Measurements from ENCODE around the gene UNC5A. TPM values are rescaled to one million over a fixed set of nuclear protein-coding genes. Genes with fewer than 3 reads are reported as not detected.

The UNC5A gene
- total RNA-seq, 1 donor from 2014 or later = 2.8 TPM

DNA sequence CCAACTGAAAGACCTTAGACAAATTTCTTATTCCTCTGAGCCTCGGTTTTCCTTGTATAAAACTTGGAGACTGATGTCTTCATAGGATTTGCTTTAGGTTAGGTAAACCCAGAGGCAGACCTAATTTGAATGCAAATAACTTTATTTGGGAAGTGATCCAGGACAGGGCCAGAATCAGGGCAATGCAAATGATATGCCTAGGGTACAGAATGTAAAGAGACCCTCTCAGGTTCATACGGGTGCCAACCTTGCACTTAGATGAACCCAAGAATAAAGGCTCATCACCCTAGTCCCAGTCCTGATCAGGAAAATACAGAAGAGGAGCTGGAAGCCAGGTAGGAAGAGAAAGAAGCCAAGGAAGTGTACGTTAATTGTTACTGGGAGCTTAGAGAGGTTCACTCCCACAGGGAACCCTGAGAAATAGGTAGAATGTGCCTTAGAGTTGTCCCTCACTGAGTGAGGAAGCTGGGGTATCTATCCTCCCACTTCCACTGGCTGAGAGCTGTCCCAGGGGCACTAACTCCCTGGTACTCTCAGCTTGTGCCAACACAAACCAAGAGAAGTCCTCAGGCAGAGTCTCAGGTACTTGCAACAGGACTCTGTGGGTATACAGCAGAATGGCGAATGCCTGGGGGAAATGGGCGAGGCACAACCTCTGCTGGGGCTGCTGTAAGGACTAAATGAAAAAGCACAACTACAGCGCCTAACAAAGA lies 91.9 kb downstream of the UNC5A start:
- TF ChIP-seq, protein P1, sequence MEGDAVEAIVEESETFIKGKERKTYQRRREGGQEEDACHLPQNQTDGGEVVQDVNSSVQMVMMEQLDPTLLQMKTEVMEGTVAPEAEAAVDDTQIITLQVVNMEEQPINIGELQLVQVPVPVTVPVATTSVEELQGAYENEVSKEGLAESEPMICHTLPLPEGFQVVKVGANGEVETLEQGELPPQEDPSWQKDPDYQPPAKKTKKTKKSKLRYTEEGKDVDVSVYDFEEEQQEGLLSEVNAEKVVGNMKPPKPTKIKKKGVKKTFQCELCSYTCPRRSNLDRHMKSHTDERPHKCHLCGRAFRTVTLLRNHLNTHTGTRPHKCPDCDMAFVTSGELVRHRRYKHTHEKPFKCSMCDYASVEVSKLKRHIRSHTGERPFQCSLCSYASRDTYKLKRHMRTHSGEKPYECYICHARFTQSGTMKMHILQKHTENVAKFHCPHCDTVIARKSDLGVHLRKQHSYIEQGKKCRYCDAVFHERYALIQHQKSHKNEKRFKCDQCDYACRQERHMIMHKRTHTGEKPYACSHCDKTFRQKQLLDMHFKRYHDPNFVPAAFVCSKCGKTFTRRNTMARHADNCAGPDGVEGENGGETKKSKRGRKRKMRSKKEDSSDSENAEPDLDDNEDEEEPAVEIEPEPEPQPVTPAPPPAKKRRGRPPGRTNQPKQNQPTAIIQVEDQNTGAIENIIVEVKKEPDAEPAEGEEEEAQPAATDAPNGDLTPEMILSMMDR (IDR thresholded peaks at IDR 0.05; ENCODE audit: unreplicated experiment) = no peak
- Mint-ChIP-seq H3K36me3 (ENCODE audit: insufficient read depth) (peaks cover 32% of the 10 kb centered on the region), H3K27me3 (peaks cover 27% of the 10 kb centered on the region), H3K27ac (no peak overlapping the region), H3K9me3 (ENCODE audit: low read depth) (no peaks in the 10 kb centered on the region), H3K4me3 (ENCODE audit: low read depth) (no peak overlapping the region), H3K4me1 (ENCODE audit: low read depth) (peaks cover 20% of the 10 kb centered on the region)
- no peak for DNase-seq (ENCODE audit: low spot score, unreplicated experiment)

DNA sequence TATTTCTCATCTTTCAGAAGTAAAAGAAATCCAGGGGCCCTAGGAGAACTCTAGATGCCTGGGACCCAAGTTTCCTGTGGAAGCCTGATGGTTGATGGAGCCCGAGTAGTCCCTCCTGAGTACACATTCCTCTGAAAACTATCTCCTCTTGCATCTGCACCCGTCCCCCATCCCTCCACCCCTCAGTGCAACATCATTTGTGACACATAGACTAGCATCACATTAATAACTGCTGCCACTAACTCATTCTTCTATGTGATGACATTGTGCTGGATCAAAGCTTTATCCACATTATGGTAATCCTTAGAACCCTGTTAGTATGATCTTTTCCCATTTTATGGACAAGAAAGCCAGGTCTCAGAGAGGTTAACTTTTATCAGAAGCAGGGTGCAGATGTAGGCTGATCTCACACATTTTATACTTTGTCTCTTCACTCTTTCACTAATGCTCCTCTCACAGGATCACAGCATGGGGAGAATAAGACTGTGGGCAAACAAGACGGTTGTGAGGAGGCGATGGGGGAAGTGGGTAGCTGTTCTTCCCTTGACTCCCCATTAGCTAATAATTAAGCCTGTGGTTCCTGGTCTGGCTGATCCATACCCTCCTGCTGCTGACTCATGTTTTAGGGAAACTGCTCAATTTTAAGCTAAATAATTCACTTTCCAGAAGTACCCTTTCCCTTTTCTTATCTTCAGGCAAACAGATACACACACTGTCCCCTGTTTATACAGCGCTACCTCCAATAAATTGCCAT lies 92.7 kb downstream of the UNC5A start:
- Mint-ChIP-seq H3K36me3 (ENCODE audit: insufficient read depth) (peaks cover 35% of the 10 kb centered on the region), H3K4me1 (ENCODE audit: low read depth) (peaks cover 20% of the 10 kb centered on the region), H3K9me3 (ENCODE audit: low read depth) (no peaks in the 10 kb centered on the region)

DNA sequence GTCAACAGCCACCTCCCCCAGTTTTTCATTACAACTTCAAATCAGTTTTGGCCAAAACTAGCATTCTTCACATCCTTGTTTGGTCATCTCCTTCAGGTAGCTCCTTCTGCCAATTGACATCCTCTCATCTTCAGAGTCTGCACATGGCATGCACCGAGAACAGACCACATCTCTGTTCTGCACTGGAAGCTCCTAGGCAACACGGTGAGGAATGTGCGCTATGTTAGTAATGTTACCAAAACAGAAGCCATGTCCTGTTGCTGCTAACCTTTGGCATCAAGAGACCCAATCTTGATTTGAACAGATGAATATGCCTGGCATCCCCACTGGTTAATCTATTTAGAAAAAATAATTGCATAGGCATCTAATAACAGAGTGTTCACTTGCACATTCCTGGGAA lies 93.9 kb downstream of the UNC5A start:
- Mint-ChIP-seq H3K27me3 (peaks cover 12% of the 10 kb centered on the region), H3K9me3 (ENCODE audit: low read depth) (no peaks in the 10 kb centered on the region), H3K36me3 (ENCODE audit: insufficient read depth) (peaks cover 38% of the 10 kb centered on the region), H3K27ac (no peak overlapping the region), H3K4me3 (ENCODE audit: low read depth) (no peak overlapping the region), H3K4me1 (ENCODE audit: low read depth) (peaks cover 20% of the 10 kb centered on the region)
- no peak for DNase-seq (ENCODE audit: low spot score, unreplicated experiment)
- TF ChIP-seq, protein P1 (IDR thresholded peaks at IDR 0.05; ENCODE audit: unreplicated experiment) = no peak

More for the DNA sequence above, 92.7 kb downstream of the UNC5A start:
- H3K4me3 Mint-ChIP-seq (ENCODE audit: low read depth) = peak overlapping the region; percentile 20
- TF ChIP-seq, protein P1 (IDR thresholded peaks at IDR 0.05; ENCODE audit: unreplicated experiment) = no peak
- peak overlapping the region; percentile 38 for H3K27ac Mint-ChIP-seq
- no peak for DNase-seq (ENCODE audit: low spot score, unreplicated experiment)
- peaks cover 19% of the 10 kb centered on the region for H3K27me3 Mint-ChIP-seq

DNA sequence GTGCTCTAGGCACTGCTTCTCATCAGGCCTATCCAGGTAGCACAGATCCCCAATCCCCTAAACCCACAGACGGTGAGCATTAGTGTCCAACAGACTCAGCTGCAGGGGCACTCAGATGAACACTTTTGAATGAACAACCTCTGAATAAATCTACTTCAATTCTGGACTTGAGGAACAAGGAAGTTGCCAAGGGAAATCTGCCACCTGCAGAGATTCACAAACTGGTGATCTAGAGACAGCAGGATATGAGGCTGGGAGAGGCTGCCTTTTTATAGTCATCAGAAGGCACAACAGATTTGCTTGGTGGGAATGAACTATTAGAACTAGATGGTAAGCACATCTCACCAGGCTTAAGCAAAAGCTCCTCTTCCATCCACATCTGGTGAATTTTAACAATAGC lies 95.8 kb downstream of the UNC5A start:
- Mint-ChIP-seq H3K27ac (no peak overlapping the region), H3K9me3 (ENCODE audit: low read depth) (no peaks in the 10 kb centered on the region), H3K4me3 (ENCODE audit: low read depth) (no peak overlapping the region), H3K27me3 (peaks cover 6% of the 10 kb centered on the region), H3K36me3 (ENCODE audit: insufficient read depth) (peaks cover 38% of the 10 kb centered on the region), H3K4me1 (ENCODE audit: low read depth) (peaks cover 20% of the 10 kb centered on the region)
- TF ChIP-seq, protein P1 (IDR thresholded peaks at IDR 0.05; ENCODE audit: unreplicated experiment) = no peak
- no peak for DNase-seq (ENCODE audit: low spot score, unreplicated experiment)

DNA sequence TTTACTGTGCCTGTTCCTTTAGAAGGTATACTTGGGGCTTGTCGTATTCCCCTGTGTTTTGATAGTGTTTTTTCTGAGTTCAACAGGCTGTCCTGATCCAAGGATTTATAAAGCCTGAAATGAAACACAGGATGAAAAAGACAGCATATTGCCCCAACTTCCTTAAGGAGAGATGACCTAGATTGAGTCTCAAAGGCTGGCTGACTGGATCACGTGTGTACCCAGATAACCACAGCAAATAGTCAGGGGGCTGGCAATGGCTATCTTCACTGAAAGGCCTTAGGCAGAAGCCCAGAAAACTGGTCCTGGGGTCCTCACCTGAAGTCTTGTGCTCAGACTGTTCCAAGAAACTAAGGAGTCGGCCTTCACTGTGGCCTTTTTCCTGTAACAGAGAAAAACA lies 96.4 kb downstream of the UNC5A start:
- Mint-ChIP-seq H3K9me3 (ENCODE audit: low read depth) (no peaks in the 10 kb centered on the region), H3K4me3 (ENCODE audit: low read depth) (no peak overlapping the region), H3K27ac (no peak overlapping the region)

More for the DNA sequence above, 96.4 kb downstream of the UNC5A start:
- peaks cover 34% of the 10 kb centered on the region for H3K36me3 Mint-ChIP-seq (ENCODE audit: insufficient read depth)
- H3K27me3 Mint-ChIP-seq = peaks cover 3% of the 10 kb centered on the region
- DNase-seq (ENCODE audit: low spot score, unreplicated experiment) = no peak
- H3K4me1 Mint-ChIP-seq (ENCODE audit: low read depth) = peaks cover 20% of the 10 kb centered on the region
- TF ChIP-seq, protein P1 (IDR thresholded peaks at IDR 0.05; ENCODE audit: unreplicated experiment) = no peak

Data from progenitor cell of endocrine pancreas (in vitro differentiated cells).